Hepatocyte (in vitro differentiated cells): ENCODE measurements around the gene OR52K1. TPM values are rescaled to one million over a fixed set of nuclear protein-coding genes. Genes with fewer than 3 reads are reported as not detected.
"Not testable (repeated sequence)": the region's sequence is repeated elsewhere in the genome, so short reads cannot be mapped to it uniquely, and the experiment has no call there.

Experiments
- DNase-seq: peaks from one replicate; pipeline ENCODE4 v3.0.0-alpha.2; 2016; ENCODE audit warnings: low spot score
- H2AFZ ChIP-seq: fragments of 200-600 bp; sonication (generic); 2 replicates; pipeline ENCODE4 v1.6.0; 2016; ENCODE audit warnings: antibody characterized with exemption, mild to moderate bottlenecking
- H3K27ac ChIP-seq: fragments of 200-600 bp; sonication (generic); 2 replicates; pipeline ENCODE4 v1.5.1; 2016; ENCODE audit warnings: mild to moderate bottlenecking
- H3K27me3 ChIP-seq: fragments of 200-600 bp; sonication (generic); 2 replicates; pipeline ENCODE4 v1.6.1; 2016
- H3K36me3 ChIP-seq: fragments of 200-600 bp; sonication (generic); replicated peaks from 2 replicates; pipeline ENCODE4 v1.5.1; 2016; ENCODE audit warnings: low read depth; ENCODE audit not compliant: insufficient read depth
- H3K4me1 ChIP-seq: fragments of 200-600 bp; sonication (generic); 2 replicates; pipeline ENCODE4 v1.5.1; 2016; ENCODE audit warnings: mild to moderate bottlenecking, moderate library complexity; ENCODE audit not compliant: insufficient read depth
- H3K4me2 ChIP-seq: fragments of 200-600 bp; sonication (generic); 2 replicates; pipeline ENCODE4 v1.6.0; 2016
- H3K4me3 ChIP-seq: fragments of 200-600 bp; sonication (generic); 2 replicates; pipeline ENCODE4 v1.5.1; 2016; ENCODE audit warnings: mild to moderate bottlenecking
- H3K79me2 ChIP-seq: fragments of 200-600 bp; sonication (generic); 2 replicates; pipeline ENCODE4 v1.6.0; 2017; ENCODE audit warnings: mild to moderate bottlenecking
- H3K9me2 ChIP-seq: fragments of 200-600 bp; sonication (generic); replicated peaks from 2 replicates; pipeline ENCODE4 v1.6.0; 2017; ENCODE audit warnings: mild to moderate bottlenecking; ENCODE audit not compliant: insufficient read depth
- H3K9me3 ChIP-seq: fragments of 200-600 bp; sonication (generic); 2 replicates; pipeline ENCODE4 v1.5.1; 2016; ENCODE audit warnings: low read depth, mild to moderate bottlenecking
- H4K20me1 ChIP-seq: fragments of 200-600 bp; sonication (generic); 2 replicates; pipeline ENCODE4 v1.6.0; 2016; ENCODE audit warnings: mild to moderate bottlenecking; ENCODE audit not compliant: insufficient read depth, poor library complexity, severe bottlenecking
- EZH2 ChIP-seq: fragments of 200-600 bp; sonication (generic); IDR thresholded peaks from 2 replicates; pipeline ENCODE4 v1.6.1; 2016; ENCODE audit warnings: antibody characterized with exemption, mild to moderate bottlenecking, borderline replicate concordance
- EZH2phosphoT487 ChIP-seq: fragments of 200-600 bp; sonication (generic); IDR thresholded peaks from one replicate; pipeline ENCODE4 v1.6.1; 2018; ENCODE audit warnings: antibody characterized with exemption, mild to moderate bottlenecking, low read depth, moderate library complexity; ENCODE audit not compliant: unreplicated experiment, severe bottlenecking
- WGBS: methylation state at CpG from one replicate; pipeline ENCODE4 v1.1.6; 2016; ENCODE audit warnings: low lambda C conversion rate; ENCODE audit errors: missing lambda C conversion rate; 5-methylcytosine and 5-hydroxymethylcytosine counted together
- polyA plus RNA-seq: library from polyadenylated mRNA; unstranded; fragments of >200 nt; fragmentation: Nextera tagmentation; extraction: Ambion mirVana; gene quantifications from 2 replicates; pipeline ENCODE4 v1.2.1, GENCODE V29; 2016
- total RNA-seq: library from RNA; depleted of rRNA; stranded (reverse); fragments of >200 nt; gene quantifications from 2 replicates; pipeline ENCODE4 v1.2.3, GENCODE V29; 2014
- TF ChIP-seq, protein P1 (sequence below): fragments of 200-600 bp; sonication (generic); IDR thresholded peaks from 2 replicates; pipeline ENCODE4 v1.5.1; 2016; ENCODE audit warnings: antibody characterized with exemption, mild to moderate bottlenecking; ENCODE audit not compliant: poor library complexity

OR52K1 gene
- total and polyA plus RNA-seq, 2 experiments from 2014 or later: 0.07 TPM; not detected in 1

DNA sequence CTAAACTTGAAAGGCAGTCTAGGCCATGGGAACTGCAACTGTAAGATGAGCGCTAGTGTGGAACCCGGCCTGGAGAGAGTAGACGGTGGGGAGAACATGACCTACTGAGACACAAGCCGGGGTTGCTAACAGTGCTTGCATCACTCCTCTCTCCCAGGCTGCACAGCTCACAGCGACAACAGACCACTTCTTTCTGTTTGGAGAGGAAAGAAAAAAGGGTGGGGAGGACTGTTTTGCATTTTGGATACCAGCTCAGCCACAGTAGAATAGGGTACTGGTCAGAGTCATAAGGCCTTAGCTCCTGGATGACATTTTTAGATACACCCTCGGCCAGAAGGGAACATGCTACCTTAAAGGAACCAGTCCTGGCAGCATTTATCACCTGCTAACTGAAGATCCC lies 40.3 kb downstream of the OR52K1 start:
- H3K9me2 ChIP-seq: no peaks in the 10 kb centered on the region
- H3K4me1 ChIP-seq: no peaks in the 10 kb centered on the region
- H3K36me3 ChIP-seq: no peaks in the 10 kb centered on the region
- H3K27me3 ChIP-seq: peaks cover 5% of the 10 kb centered on the region
- DNase-seq: no peak
- no peak for TF ChIP-seq EZH2
- TF ChIP-seq, protein P1, sequence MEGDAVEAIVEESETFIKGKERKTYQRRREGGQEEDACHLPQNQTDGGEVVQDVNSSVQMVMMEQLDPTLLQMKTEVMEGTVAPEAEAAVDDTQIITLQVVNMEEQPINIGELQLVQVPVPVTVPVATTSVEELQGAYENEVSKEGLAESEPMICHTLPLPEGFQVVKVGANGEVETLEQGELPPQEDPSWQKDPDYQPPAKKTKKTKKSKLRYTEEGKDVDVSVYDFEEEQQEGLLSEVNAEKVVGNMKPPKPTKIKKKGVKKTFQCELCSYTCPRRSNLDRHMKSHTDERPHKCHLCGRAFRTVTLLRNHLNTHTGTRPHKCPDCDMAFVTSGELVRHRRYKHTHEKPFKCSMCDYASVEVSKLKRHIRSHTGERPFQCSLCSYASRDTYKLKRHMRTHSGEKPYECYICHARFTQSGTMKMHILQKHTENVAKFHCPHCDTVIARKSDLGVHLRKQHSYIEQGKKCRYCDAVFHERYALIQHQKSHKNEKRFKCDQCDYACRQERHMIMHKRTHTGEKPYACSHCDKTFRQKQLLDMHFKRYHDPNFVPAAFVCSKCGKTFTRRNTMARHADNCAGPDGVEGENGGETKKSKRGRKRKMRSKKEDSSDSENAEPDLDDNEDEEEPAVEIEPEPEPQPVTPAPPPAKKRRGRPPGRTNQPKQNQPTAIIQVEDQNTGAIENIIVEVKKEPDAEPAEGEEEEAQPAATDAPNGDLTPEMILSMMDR: no peak
- no peak for TF ChIP-seq EZH2phosphoT487
- H3K27ac ChIP-seq: no peak overlapping the region
- 83% methylated on average over 6 of the region's 6 CpGs for WGBS
- H4K20me1 ChIP-seq: no peaks in the 10 kb centered on the region
- H2AFZ ChIP-seq: no peak overlapping the region
- no peak overlapping the region for H3K4me2 ChIP-seq
- no peaks in the 10 kb centered on the region for H3K9me3 ChIP-seq
- H3K4me3 ChIP-seq: no peak overlapping the region
- H3K79me2 ChIP-seq: no peaks in the 10 kb centered on the region

DNA sequence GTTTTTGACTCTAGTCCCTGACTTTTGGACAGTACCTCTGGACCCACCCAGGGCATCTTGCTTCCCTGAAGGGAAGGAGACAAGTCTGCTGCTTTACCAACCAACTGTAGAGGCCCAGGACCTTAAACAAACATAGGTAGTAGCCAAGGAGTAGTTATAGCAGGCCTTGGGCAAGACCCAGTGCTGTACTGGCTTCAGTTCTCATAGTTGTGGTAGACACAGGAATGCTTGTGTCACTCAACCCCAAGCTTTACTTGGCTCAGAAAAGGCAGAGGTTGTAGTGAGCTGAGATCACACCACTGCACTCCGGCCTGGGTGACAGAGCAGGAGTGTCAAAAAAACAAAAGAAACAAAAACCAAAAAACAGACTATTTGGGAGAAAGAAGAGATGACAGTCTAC lies 41.2 kb downstream of the OR52K1 start:
- Histone ChIP-seq H4K20me1 (no peaks in the 10 kb centered on the region), H3K9me2 (no peaks in the 10 kb centered on the region), H3K4me2 (no peak overlapping the region), H3K4me1 (no peaks in the 10 kb centered on the region), H3K27ac (no peak overlapping the region), H3K9me3 (no peaks in the 10 kb centered on the region), H2AFZ (no peak overlapping the region), H3K27me3 (peaks cover 5% of the 10 kb centered on the region), H3K79me2 (no peaks in the 10 kb centered on the region), H3K36me3 (no peaks in the 10 kb centered on the region), H3K4me3 (no peak overlapping the region)
- no peak for DNase-seq
- 95% methylated on average over 1 of the region's 1 CpG for WGBS
- TF ChIP-seq, protein P1: no peak
- TF ChIP-seq EZH2 (no peak), EZH2phosphoT487 (no peak)

DNA sequence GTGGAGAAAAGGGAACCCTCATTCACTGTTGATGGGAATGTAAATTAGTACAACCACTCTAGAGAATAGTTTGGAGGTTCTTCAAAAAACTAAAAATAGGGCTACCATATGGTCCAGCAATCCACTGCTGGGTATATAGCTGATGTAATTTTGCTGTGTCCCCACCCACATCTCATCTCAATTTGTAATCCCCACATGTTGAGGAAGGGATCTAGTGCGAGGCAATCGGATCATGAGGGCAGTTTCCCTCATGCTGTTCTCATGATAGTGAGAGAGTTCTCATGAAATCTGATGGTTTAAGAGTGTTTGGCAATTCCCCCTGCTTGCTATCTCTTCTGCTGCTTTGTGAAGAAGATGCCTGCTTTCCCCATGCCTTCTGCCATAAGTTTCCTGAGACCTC lies 45.5 kb downstream of the OR52K1 start:
- H3K4me3 ChIP-seq: no peak overlapping the region
- no peak overlapping the region for H3K4me2 ChIP-seq
- DNase-seq: no peak
- no peaks in the 10 kb centered on the region for H3K9me3 ChIP-seq
- TF ChIP-seq, protein P1: no peak
- no peak for TF ChIP-seq EZH2phosphoT487
- no peak for TF ChIP-seq EZH2
- H3K9me2 ChIP-seq: no peaks in the 10 kb centered on the region
- peaks cover 5% of the 10 kb centered on the region for H3K27me3 ChIP-seq
- no peaks in the 10 kb centered on the region for H3K36me3 ChIP-seq
- H3K79me2 ChIP-seq: no peaks in the 10 kb centered on the region
- H4K20me1 ChIP-seq: no peaks in the 10 kb centered on the region
- H3K4me1 ChIP-seq: no peaks in the 10 kb centered on the region
- H3K27ac ChIP-seq: no peak overlapping the region
- no peak overlapping the region for H2AFZ ChIP-seq
- WGBS: 85% methylated on average over 2 of the region's 2 CpGs

DNA sequence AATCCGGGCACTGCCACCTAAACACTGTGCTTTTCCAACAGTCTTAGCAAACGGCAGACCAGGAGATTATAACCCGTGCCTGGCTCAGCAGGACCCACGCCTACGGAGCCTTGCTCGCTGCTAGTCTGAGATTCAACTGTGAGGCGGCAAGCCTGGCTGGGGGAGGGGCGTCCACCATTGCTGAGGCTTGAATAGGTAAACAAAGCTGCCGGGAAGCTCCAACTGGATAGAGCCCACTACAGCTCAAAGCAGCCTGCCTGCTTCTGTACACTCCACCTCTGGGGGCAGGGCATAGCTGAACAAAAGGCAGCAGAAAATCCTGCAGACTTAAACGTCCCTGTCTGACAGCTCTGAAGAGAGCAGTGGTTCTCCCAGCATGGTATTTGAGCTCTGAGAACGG lies 49.2 kb downstream of the OR52K1 start:
- H3K4me2 ChIP-seq, H3K27me3 ChIP-seq, H3K27ac ChIP-seq, H3K36me3 ChIP-seq, H3K4me1 ChIP-seq, H3K9me3 ChIP-seq, H3K9me2 ChIP-seq, H4K20me1 ChIP-seq, H2AFZ ChIP-seq, H3K79me2 ChIP-seq, DNase-seq, H3K4me3 ChIP-seq: not testable (repeated sequence)
- 65% methylated on average over 11 of the region's 11 CpGs for WGBS
